NCI-H526 treated with DMSO at 0.1 percent for 48 hours (cell line): ENCODE measurements around the gene MAP2K4.

Experiments used
- DNase-seq: peaks from one replicate; lab custom pipeline; 2025; lab: John Stamatoyannopoulos, UW

Gene MAP2K4

GRCh38 chr17:12089809-12090384 is 69.2 kb downstream of the MAP2K4 start:
- no peak for DNase-seq

DNA sequence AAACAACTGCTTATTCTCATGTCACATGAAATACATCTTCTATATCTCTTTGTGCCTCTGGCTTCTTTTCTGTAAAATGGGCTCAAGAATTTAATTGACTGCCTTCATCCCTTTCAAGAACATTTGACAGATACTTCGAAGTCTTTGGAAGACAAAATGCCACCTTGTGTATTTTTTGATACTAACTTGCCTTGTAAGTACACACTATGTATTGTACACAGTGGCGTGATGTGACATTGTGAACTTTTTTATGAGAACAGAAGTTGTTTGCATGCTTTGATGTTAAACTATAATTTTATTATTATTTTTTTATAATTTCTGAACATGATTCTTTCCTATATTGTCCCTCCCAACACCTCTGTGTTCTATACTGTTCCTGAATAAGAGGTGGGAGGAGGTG is 73.7 kb downstream of the MAP2K4 start:
- no peak for DNase-seq

DNA sequence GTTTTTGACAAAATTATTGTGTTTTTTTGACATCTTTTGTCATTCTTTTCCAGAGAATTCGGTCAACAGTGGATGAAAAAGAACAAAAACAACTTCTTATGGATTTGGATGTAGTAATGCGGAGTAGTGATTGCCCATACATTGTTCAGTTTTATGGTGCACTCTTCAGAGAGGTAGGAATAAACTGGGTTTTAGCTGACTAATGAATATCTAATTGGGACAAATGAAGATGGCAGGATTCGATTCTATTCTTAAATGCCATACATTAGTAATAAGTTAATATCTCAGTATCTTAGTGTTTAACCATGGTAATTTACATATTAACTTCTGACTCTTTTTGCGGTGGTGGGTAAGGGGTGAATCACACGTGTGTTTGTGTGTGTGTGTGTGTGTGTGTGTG is 74.8 kb downstream of the MAP2K4 start:
- no peak for DNase-seq

- no peak for DNase-seq
Observed at GRCh38 chr17:12097326-12097725, 76.6 kb downstream of the MAP2K4 start.

DNA sequence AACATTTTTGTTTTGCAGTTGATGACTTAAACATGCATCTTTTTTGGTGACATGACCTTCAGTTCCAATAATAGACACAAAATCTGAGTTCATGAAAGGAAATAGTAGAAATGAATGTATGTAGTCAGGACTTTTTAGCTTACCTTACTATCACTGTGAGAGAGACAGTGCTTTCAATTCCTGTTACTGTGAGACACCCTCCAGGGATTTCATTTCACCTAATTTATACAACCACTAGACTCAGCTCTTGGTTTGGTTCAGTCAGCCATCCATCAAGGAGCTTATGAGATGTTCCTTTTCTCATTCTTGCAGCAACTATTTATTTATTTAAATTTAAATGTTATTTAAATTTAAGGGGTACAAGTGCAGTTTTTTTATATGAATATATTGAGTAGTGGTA is 77.9 kb downstream of the MAP2K4 start:
- no peak for DNase-seq

- DNase-seq = no peak
Observed at GRCh38 chr17:12099412-12099811, 78.7 kb downstream of the MAP2K4 start.

- no peak for DNase-seq
Observed at GRCh38 chr17:12104831-12105230, 84.2 kb downstream of the MAP2K4 start.

GRCh38 chr17:12107905-12108304 is 87.2 kb downstream of the MAP2K4 start:
- no peak for DNase-seq

DNA sequence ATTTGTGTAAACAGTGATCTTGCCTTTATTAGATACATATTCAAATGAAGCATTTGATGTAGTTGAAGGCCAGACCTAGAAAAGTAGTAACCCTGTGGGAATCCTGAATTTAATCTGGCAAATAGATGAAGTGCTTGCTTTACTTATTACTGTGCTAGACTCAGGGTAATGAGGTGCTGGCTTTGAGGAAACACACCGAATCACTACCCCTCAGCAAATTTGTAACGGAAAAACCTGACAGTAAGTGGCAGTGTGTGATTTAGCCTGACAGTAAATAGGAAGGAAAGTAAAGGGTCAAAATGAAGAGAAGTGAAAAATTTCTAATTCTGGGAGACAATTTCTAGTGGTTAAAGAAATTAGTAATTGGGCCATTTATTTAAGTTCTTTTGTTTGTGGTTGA is 90.2 kb downstream of the MAP2K4 start:
- no peak for DNase-seq

DNA sequence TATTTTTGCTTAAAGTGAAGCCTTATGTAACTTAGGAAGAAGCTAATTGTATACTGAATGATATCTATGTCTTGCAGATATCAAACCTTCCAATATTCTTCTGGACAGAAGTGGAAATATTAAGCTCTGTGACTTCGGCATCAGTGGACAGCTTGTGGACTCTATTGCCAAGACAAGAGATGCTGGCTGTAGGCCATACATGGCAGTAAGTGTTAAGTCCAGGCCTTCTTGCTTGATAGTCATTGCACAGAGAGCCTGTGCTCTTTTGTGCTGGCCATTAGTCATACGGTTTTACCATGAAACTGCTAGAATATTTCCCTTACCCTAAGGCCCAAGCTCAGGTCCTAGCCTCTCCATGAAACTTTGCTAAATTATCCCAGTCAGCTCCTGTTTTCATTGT is 92.5 kb downstream of the MAP2K4 start:
- no peak for DNase-seq

DNA sequence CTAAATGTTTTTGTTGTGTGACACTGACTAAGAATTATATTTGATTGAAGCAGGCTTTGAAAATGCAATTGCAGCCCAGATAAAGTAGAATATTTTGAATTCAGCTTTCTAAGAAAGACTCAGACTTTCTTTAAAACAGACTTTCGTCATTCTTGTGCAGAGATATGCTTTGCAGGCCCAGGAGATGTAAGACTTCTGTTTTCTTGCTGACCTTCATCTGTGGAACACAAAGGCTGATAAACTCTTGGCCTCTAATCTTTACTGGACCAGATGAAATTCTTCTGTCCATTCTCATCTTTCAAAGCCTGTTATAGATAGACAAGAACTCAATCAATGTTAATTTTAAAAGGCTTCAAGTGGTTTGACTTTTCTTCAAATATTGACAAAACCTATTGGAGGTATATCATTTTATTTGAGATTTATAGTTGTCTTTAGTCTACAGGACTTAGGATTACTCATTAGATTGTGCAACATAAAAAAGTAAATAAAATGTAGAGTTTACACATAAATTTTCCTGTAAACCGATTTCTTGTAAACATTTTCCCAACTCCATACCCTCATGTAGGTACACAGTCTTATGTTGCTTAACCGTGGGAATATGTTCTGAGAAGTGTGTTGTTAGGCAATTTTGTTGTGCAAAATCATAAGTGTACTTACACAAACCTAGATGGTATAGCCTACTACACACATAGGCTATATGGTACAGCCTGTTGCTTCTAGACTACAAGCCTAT is 94.2 kb downstream of the MAP2K4 start:
- DNase-seq = no peak

- no peak for DNase-seq
Observed at GRCh38 chr17:12116143-12116542, 95.5 kb downstream of the MAP2K4 start.

DNA sequence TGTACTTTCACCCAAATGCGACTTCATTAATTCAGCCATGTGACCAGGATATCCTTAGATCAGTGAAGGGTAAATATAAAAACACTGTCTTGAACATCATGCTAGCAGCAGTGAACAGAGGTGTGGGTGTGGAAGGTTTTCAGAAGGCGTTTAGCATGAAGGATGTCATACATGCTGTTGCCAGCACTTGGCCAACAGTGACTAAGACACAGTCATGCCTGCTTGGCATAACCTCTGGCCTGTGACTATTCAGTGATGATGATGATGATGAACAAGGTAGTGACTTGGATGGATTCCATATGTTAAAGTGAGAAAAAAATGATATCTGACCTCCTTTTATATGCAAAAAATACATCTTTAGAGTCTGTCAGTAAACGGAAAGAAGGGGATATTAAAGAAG is 97.9 kb downstream of the MAP2K4 start:
- DNase-seq = no peak

DNA sequence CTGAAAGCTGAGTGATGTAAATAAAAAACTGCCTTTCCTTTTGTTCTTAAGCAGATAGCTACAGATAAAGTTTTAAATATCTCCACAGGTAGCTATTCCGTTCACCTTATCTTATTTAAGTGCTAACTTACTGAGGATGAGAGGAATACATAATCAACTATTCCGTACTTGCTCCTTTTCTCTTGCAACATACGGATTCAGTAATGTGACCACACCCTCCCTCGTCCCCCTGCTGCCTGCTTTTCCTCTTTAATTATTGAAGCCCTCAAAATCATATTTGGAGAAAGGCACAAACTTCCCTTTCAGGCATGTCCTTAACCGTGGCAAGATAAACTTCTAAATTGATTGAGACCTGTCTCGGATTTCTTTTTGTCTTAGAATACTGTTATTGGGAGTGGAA is 101.4 kb downstream of the MAP2K4 start:
- DNase-seq = no peak

GRCh38 chr17:12127177-12127576 is 106.5 kb downstream of the MAP2K4 start:
- no peak for DNase-seq

DNA sequence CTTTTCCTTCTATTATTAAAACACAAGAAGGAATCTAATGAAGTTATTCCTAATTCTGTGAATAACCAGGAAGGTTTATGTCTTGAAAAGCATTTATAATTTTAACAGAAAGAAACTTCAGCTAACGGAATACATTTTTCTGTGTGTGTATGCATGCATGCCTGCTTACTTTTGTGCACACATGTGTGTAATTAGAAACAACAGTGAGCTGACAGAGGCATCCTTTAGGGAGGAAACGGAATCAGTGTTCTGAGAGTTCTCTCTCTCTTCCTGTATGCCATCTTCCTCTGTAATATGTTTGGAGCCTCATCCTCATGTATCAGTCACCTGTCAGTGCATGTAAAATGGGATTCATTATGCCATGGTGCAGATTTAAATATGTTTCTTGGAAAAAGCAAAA is 107.0 kb downstream of the MAP2K4 start:
- no peak for DNase-seq

DNA sequence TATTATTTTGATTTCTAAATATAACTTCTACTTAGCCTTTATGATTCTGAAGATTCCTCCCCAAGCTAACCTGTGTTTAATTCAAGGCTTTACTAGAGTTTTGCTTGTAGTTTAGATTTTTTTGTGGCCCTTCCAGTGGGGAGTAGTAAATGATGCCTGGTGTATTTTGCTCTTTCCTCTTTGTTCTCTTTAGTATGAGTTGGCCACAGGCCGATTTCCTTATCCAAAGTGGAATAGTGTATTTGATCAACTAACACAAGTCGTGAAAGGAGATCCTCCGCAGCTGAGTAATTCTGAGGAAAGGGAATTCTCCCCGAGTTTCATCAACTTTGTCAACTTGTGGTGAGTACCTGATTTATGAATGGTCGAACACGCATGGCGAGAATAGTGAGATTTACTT is 108.3 kb downstream of the MAP2K4 start:
- no peak for DNase-seq

DNA sequence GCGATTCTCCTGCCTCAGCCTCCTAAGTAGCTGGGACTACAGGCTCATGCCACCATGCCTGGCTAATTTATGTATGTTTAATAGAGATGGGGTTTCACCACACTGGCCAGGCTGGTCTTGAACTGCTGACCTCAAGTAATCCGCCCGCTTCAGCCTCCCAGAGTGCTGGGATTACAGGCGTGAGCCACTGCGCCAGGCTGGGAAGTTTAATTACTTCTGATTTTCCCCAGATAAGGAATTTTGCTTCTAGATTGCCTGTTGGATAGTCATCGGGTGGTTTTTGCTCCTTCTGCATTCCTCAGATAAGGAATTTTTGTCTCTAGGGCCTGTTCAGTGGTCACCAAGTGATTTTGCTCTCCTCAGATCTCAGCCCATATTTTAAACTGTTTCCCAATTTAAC is 112.5 kb downstream of the MAP2K4 start:
- DNase-seq = no peak

- DNase-seq = no peak
Observed at GRCh38 chr17:12134101-12134500, 113.4 kb downstream of the MAP2K4 start.

DNA sequence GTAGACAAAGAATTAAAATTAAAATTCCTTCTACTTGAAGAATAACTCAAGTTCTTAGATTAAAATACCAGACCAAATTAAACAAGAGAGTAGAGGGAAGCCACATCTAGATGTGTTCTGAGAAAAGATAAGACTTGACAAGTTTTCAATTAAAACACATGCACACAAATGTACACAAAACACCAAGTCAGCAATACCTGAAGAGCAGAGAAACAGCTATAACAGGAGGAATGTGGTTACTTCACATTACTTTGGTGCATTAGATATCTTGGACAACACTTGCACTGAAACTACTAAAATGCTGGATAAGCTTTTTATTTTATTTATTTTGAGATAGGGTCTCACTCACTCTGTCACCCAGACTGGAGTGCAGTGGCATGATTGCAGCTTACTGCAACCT is 113.9 kb downstream of the MAP2K4 start:
- no peak for DNase-seq

GRCh38 chr17:12136243-12136642 is 115.6 kb downstream of the MAP2K4 start:
- DNase-seq = no peak

DNA sequence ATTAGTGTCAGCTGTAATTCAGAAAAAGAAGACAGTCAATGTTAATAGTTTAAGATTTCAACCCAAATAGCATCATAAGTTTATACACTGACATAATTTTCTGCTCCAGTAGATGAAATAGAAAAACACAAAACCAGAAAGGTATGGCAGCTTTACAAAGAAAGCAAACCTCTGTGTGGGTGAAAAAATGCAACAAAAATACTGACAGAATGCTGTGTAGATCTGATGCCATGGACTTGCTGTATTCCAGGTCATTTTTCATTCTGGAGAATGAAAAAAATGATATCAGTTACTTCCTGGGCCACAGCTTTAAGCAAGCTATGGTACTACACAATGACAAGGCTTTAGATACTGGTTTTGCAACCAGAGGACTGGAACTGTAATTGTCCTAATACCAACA is 116.0 kb downstream of the MAP2K4 start:
- DNase-seq = no peak

DNA sequence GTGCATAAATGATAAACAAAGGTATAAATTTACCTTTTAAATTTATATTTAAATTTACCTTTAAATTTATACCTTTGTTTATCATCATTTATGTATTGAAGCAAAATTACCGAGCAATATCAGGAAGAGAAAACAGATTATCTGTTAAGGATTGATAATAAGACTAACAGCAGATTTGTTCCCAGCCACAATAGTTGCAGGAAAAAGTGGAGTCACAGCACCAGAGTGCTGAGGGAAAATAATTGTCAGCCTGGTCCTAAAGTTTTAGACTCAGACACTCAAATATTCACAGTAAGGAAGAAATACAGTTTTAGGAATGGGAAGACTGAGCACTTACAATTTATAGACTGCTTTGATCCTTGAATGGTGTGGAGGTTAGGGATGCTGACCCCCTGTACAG is 117.2 kb downstream of the MAP2K4 start:
- DNase-seq = no peak

DNA sequence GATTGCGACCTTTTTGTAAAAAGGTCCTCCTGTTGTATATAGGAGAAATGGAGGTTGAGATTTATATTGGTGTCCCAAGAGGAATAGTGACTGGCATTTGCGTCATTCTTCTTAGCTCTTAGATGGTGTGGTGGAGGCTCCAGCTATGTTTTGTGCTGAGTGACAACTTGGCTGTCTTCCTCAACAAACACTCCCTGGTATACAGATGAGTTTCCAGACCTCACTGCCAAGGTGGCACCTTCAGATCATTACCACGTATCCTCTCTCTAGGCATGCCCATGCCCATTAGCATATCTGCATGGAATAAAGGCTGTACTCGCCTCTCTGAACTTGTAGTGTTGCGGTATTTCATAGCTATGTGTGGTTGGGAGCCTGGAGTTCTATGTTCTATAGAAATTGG is 120.0 kb downstream of the MAP2K4 start:
- no peak for DNase-seq
